GM12892 (cell line): Measurements from ENCODE around the gene ELANE.

ENCODE experiments used
- POLR2A ChIP-seq: IDR thresholded peaks from 2 replicates; pipeline ENCODE4 v1.6.1; 2011; ENCODE audit warnings: low read depth, low read length, control low read depth
- POLR2AphosphoS5 ChIP-seq: IDR thresholded peaks from 2 replicates; pipeline ENCODE4 v1.6.1; 2011; ENCODE audit warnings: low read depth, low read length, control low read depth
- TAF1 ChIP-seq: IDR thresholded peaks from 2 replicates; pipeline ENCODE4 v1.6.1; 2011; ENCODE audit warnings: low read depth, mild to moderate bottlenecking, control low read depth, low read length, borderline replicate concordance

DNA sequence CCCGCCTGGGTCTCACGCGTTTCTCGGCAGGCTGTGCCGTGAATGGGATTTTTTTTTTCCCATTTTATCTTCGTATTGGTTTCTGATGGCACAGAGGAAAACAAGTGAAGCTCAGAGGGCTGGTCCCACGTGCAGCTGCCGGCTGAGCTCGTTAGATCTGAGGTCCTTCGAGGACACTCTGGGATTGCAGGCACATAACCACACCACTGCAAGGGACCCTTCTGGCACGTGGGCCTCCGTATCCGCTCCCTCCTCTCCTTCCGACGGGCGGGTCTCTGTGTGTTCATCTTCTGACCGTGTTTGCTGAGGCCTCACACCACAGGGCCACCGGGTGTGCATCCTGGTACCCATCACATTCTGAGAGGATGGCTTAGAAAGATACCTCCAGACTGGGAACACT, 24.0 kb downstream of the ELANE start:
- TF ChIP-seq POLR2AphosphoS5 (no peak), POLR2A (no peak), TAF1 (no peak)
